Calu3 (cell line): ENCODE data around the gene C19orf47. TPM values are rescaled to one million over a fixed set of nuclear protein-coding genes. Genes with fewer than 3 reads are reported as not detected.

ENCODE experiments used
- BruUV-seq: library from RNA; stranded (reverse); fragments of 400-500 nt; replicated peaks from 2 replicates; lab custom pipeline; 2021; lab: Mats Ljungman, UMichigan
- CTCF ChIA-PET: fragments of 300-600 bp; sonication (Branson Sonifier 250); formaldehyde crosslinking; loops from one replicate; lab custom pipeline; 2022; ENCODE audit warnings: antibody characterized with exemption; lab: Charles Lee
- DNase-seq: peaks from one replicate; pipeline ENCODE4 v3.0.0; 2022
- H3K27ac Mint-ChIP-seq: one replicate; pipeline ENCODE4 v1.8.0; 2022; ENCODE audit warnings: mixed read lengths; ENCODE audit not compliant: unreplicated experiment
- H3K27me3 Mint-ChIP-seq: one replicate; pipeline ENCODE4 v1.8.0; 2022; ENCODE audit warnings: mixed read lengths; ENCODE audit not compliant: unreplicated experiment
- H3K36me3 Mint-ChIP-seq: one replicate; pipeline ENCODE4 v1.8.0; 2022; ENCODE audit warnings: mild to moderate bottlenecking, moderate library complexity, mixed read lengths; ENCODE audit not compliant: insufficient read depth, unreplicated experiment
- H3K4me1 Mint-ChIP-seq: one replicate; pipeline ENCODE4 v1.8.0; 2022; ENCODE audit warnings: mild to moderate bottlenecking, low read depth, mixed read lengths; ENCODE audit not compliant: unreplicated experiment
- H3K4me3 Mint-ChIP-seq: one replicate; pipeline ENCODE4 v1.8.0; 2022; ENCODE audit warnings: mild to moderate bottlenecking, low read depth, moderate library complexity, mixed read lengths; ENCODE audit not compliant: unreplicated experiment
- H3K9me3 Mint-ChIP-seq: one replicate; pipeline ENCODE4 v1.8.0; 2022; ENCODE audit warnings: low read depth, mixed read lengths; ENCODE audit not compliant: unreplicated experiment
- CTCF ChIP-seq: fragments of 200-600 bp; IDR thresholded peaks from one replicate; pipeline ENCODE4 v1.8.0; 2022; ENCODE audit warnings: antibody characterized with exemption; ENCODE audit not compliant: unreplicated experiment
- intact Hi-C: fragments of 100-400 bp; cut with micrococcal nuclease; formaldehyde crosslinking; loops from one replicate; pipeline ENCODE4 v1.10.0; 2022; ENCODE audit not compliant: unreplicated experiment
- total RNA-seq: library from RNA; stranded (reverse); gene quantifications from 2 replicates; pipeline ENCODE4 v1.2.3, GENCODE V29; 2022

Gene C19orf47
- total RNA-seq, 1 experiment from 2014 or later = 22.7 TPM

GRCh38 chr19:40367577-40368434 is 19.6 kb upstream of the C19orf47 start:
- BruUV-seq = no TSS peak
- CTCF ChIA-PET = no interaction called here
- TF ChIP-seq CTCF = no peak
- Mint-ChIP-seq H3K27ac (no peak overlapping the region), H3K36me3 (peaks cover 29% of the 10 kb centered on the region), H3K27me3 (no peaks in the 10 kb centered on the region), H3K4me1 (no peaks in the 10 kb centered on the region), H3K9me3 (no peaks in the 10 kb centered on the region), H3K4me3 (no peak overlapping the region)
- no peak for DNase-seq
- intact Hi-C loops = no loop called here

- intact Hi-C loops = no loop called here
- Mint-ChIP-seq H3K9me3 (no peaks in the 10 kb centered on the region), H3K27ac (no peak overlapping the region), H3K4me3 (no peak overlapping the region), H3K36me3 (peaks cover 29% of the 10 kb centered on the region), H3K4me1 (no peaks in the 10 kb centered on the region), H3K27me3 (no peaks in the 10 kb centered on the region)
- no peak for TF ChIP-seq CTCF
- no TSS peak for BruUV-seq
- CTCF ChIA-PET = no interaction called here
- no peak for DNase-seq
Observed at GRCh38 chr19:40366697-40367561, 18.7 kb upstream of the C19orf47 start.

GRCh38 chr19:40365613-40366401 is 17.6 kb upstream of the C19orf47 start:
- H3K4me3 Mint-ChIP-seq = no peak overlapping the region
- TF ChIP-seq CTCF = no peak
- no peak for DNase-seq
- no peaks in the 10 kb centered on the region for H3K4me1 Mint-ChIP-seq
- intact Hi-C loops = no loop called here
- BruUV-seq = no TSS peak
- CTCF ChIA-PET = no interaction called here
- no peaks in the 10 kb centered on the region for H3K27me3 Mint-ChIP-seq
- H3K36me3 Mint-ChIP-seq = peaks cover 27% of the 10 kb centered on the region
- H3K9me3 Mint-ChIP-seq = no peaks in the 10 kb centered on the region
- H3K27ac Mint-ChIP-seq = no peak overlapping the region

- CTCF ChIA-PET = no interaction called here
- Mint-ChIP-seq H3K9me3 (no peaks in the 10 kb centered on the region), H3K36me3 (peaks cover 26% of the 10 kb centered on the region), H3K4me3 (no peak overlapping the region), H3K27me3 (no peaks in the 10 kb centered on the region), H3K27ac (no peak overlapping the region), H3K4me1 (no peaks in the 10 kb centered on the region)
- DNase-seq = no peak
- intact Hi-C loops = no loop called here
- no TSS peak for BruUV-seq
- no peak for TF ChIP-seq CTCF
Observed at GRCh38 chr19:40365010-40365409, 16.8 kb upstream of the C19orf47 start.
